22Rv1 (cell line): ENCODE data around the gene PJA1.

Source experiments
- H3K27ac ChIP-seq: fragments of 450-650 bp; 2 replicates; pipeline ENCODE4 v1.5.1; 2017
- ZFX ChIP-seq: fragments of 450-650 bp; IDR thresholded peaks from 2 replicates; pipeline ENCODE4 v1.6.1; 2017; ENCODE audit warnings: antibody characterized with exemption, borderline replicate concordance
- TF ChIP-seq, protein P1 (sequence below): fragments of 450-650 bp; IDR thresholded peaks from 2 replicates; pipeline ENCODE4 v1.5.1; 2017; ENCODE audit warnings: mild to moderate bottlenecking

Gene PJA1

DNA sequence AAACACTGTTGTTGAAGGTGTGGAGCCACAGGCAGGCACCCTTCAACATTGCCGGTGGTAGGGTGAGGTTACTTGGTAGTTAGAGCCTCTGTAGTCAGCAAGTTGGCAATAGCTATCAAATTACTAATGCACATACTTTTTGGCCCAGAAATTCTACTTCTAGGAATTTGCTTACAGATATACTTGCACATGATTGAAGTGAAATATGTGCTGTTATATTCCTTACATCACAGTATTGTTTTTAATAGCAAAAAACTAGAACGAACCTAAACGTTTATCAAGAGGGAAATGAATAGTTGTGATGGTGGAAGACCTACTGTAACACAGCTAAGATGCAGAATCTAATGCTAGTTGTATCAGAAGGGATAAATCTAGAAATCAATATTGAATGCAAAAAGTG, 7.7 kb upstream of the PJA1 start:
- H3K27ac ChIP-seq, result no peak overlapping the region
- TF ChIP-seq, protein P1, sequence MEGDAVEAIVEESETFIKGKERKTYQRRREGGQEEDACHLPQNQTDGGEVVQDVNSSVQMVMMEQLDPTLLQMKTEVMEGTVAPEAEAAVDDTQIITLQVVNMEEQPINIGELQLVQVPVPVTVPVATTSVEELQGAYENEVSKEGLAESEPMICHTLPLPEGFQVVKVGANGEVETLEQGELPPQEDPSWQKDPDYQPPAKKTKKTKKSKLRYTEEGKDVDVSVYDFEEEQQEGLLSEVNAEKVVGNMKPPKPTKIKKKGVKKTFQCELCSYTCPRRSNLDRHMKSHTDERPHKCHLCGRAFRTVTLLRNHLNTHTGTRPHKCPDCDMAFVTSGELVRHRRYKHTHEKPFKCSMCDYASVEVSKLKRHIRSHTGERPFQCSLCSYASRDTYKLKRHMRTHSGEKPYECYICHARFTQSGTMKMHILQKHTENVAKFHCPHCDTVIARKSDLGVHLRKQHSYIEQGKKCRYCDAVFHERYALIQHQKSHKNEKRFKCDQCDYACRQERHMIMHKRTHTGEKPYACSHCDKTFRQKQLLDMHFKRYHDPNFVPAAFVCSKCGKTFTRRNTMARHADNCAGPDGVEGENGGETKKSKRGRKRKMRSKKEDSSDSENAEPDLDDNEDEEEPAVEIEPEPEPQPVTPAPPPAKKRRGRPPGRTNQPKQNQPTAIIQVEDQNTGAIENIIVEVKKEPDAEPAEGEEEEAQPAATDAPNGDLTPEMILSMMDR, result no peak
- no peak for TF ChIP-seq ZFX

DNA sequence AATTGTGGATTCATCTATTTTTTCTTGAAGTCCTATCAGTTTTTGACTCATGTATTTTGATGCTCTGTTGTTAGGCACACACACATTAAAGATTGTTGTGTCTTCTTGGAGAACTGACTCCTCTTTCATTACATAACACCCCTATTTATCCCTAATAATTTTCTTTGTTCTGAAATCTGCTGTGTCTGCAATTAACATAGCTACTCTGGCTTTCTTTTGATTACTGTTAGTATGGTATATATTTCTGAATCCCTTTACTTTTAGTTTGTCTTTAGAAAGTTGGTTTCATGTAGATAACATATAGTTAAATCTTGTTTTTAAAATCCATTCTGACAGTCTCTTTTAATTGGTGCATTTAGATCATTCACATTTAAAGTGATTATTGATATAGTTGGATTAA, 5.1 kb upstream of the PJA1 start:
- no peak overlapping the region for H3K27ac ChIP-seq
- no peak for TF ChIP-seq ZFX
- TF ChIP-seq, protein P1, result no peak

- H3K27ac ChIP-seq, result no peak overlapping the region
- TF ChIP-seq, protein P1, result no peak
- TF ChIP-seq ZFX, result no peak
Measured at GRCh38 chrX:69163936-69164741, 1.1 kb downstream of the PJA1 start.

GRCh38 chrX:69162361-69162865, 2.8 kb downstream of the PJA1 start:
- TF ChIP-seq, protein P1, result no peak
- TF ChIP-seq ZFX, result no peak
- H3K27ac ChIP-seq, result no peak overlapping the region

DNA sequence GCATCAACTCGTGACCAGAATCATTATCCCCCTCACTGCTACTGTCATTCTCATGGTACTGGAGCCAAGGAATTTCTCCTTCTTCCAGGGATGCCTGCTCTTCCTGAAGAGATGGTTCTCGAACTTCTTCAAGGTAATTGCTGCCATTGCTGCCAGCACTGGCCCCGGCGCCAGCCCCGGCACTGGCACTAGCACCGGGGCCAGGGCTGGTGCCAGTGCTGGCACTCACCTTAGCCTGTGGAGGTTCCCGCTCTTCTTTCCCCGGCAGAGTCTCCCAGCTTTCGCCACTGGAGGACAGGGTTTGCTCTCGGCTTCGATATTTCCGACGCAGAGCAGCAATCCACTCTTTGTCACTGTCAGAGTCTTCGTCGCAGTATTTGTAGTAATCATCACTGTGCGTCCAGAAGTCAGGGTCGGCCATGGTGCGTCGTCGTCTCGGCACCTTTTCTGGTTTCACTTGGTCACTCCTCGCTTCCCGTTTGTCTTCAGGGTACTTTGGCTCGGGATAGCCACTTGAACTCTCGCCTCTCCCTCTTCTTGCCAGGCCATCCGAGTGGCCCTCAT, 3.4 kb downstream of the PJA1 start:
- TF ChIP-seq, protein P1, result no peak
- no peak for TF ChIP-seq ZFX
- H3K27ac ChIP-seq, result no peak overlapping the region

- no peak overlapping the region for H3K27ac ChIP-seq
Measured at GRCh38 chrX:69161371-69161770, 3.9 kb downstream of the PJA1 start.

More at GRCh38 chrX:69161371-69161770, 3.9 kb downstream of the PJA1 start:
- TF ChIP-seq, protein P1, result no peak
- TF ChIP-seq ZFX, result no peak
